Activated B cell treated with CpG ODN at 0.5 μM for 24 hours (primary cell): ENCODE data around the gene AKT1. TPM values are rescaled to one million over a fixed set of nuclear protein-coding genes. Genes with fewer than 3 reads are reported as not detected.
A peak's percentile ranks its signal among the peaks of the same experiment; 100 is the strongest.

Source experiments
- ATAC-seq: fragments of 200-7000 bp; cut with Tn5 transposase; one replicate; pipeline ENCODE4 v1.10.0; 2021; ENCODE audit warnings: low read depth, mild to moderate bottlenecking, moderate library complexity
- CTCF ChIA-PET: fragments of 350-600 bp; sonication (Branson Sonifier 250); formaldehyde crosslinking; loops from one replicate; lab custom pipeline; 2021; ENCODE audit warnings: antibody characterized with exemption; lab: Charles Lee
- POLR2A ChIA-PET: fragments of 350-600 bp; sonication (Branson Sonifier 250); formaldehyde crosslinking; loops from one replicate; lab custom pipeline; 2021; ENCODE audit warnings: antibody characterized with exemption; lab: Charles Lee
- DNase-seq: peaks from one replicate; pipeline ENCODE4 v3.0.0; 2022
- H3K27ac Mint-ChIP-seq: one replicate; pipeline ENCODE4 v1.8.0; 2020; ENCODE audit warnings: mixed read lengths
- H3K27me3 Mint-ChIP-seq: one replicate; pipeline ENCODE4 v1.8.0; 2021; ENCODE audit warnings: mixed read lengths
- H3K36me3 Mint-ChIP-seq: one replicate; pipeline ENCODE4 v1.8.0; 2021; ENCODE audit warnings: low read depth, mixed read lengths
- H3K4me1 Mint-ChIP-seq: one replicate; pipeline ENCODE4 v1.8.0; 2021; ENCODE audit warnings: mixed read lengths
- H3K4me3 Mint-ChIP-seq: one replicate; pipeline ENCODE4 v1.8.0; 2020; ENCODE audit warnings: mild to moderate bottlenecking, mixed read lengths
- H3K9me3 Mint-ChIP-seq: one replicate; pipeline ENCODE4 v1.8.0; 2020; ENCODE audit warnings: mixed read lengths
- CTCF ChIP-seq: fragments of 200-600 bp; IDR thresholded peaks from one replicate; pipeline ENCODE4 v1.8.0; 2022; ENCODE audit warnings: antibody characterized with exemption, mild to moderate bottlenecking
- intact Hi-C: fragments of 100-400 bp; cut with micrococcal nuclease; formaldehyde crosslinking; loops from one replicate; pipeline ENCODE4 v1.15.1; 2024
- total RNA-seq: library from RNA; stranded (reverse); gene quantifications from 2 replicates; pipeline ENCODE4 v1.2.3, GENCODE V29; 2022

The AKT1 gene
- total RNA-seq, 1 donor from 2014 or later, result 80.8 TPM

DNA sequence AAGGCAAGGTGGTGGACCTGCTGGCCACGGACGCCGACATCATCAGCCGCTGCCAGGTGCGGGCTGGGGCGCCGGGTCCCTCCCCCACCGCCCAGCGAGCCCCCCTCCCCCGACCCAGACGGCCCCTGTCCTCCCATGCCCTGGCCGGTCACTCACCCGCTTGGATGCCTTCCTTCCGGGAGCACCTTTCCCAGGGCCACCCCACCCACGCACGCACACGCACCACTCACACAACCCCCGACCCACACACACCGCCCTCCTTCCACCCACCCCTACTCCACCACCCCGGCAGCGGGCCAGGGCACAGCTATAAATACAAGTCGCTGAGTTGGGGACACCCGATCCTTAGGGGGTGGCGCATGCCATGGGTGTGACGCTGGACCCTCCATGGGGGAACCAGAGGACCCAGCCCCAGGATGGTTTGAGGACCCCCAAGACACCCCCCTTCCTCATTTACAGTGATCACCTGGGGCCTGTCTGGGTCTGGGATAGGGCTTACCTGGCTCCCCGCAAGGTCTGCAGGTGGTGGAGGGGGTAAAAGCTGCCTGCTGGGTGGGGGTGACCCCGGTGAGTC, 71.1 kb downstream of the AKT1 start:
- no peaks in the 10 kb centered on the region for H3K4me1 Mint-ChIP-seq
- peaks cover 6% of the 10 kb centered on the region for H3K36me3 Mint-ChIP-seq
- DNase-seq (no peak), ATAC-seq (no peak)
- ChIA-PET CTCF (no interaction called here), POLR2A (interaction anchor here (1.0 kb wide), 1 partner anchor 14 kb away, joined by 4 read pairs; no protein-coding TSS in a partner anchor)
- H3K9me3 Mint-ChIP-seq, result no peaks in the 10 kb centered on the region
- peaks cover 5% of the 10 kb centered on the region for H3K27me3 Mint-ChIP-seq
- intact Hi-C loops, result loop anchor here (1.0 to 5.0 kb wide), 2 partner anchors 28 to 323 kb away; no protein-coding TSS in a partner anchor
- no peak overlapping the region for H3K27ac Mint-ChIP-seq
- TF ChIP-seq CTCF, result no peak
- peak overlapping the region; percentile 64 for H3K4me3 Mint-ChIP-seq

DNA sequence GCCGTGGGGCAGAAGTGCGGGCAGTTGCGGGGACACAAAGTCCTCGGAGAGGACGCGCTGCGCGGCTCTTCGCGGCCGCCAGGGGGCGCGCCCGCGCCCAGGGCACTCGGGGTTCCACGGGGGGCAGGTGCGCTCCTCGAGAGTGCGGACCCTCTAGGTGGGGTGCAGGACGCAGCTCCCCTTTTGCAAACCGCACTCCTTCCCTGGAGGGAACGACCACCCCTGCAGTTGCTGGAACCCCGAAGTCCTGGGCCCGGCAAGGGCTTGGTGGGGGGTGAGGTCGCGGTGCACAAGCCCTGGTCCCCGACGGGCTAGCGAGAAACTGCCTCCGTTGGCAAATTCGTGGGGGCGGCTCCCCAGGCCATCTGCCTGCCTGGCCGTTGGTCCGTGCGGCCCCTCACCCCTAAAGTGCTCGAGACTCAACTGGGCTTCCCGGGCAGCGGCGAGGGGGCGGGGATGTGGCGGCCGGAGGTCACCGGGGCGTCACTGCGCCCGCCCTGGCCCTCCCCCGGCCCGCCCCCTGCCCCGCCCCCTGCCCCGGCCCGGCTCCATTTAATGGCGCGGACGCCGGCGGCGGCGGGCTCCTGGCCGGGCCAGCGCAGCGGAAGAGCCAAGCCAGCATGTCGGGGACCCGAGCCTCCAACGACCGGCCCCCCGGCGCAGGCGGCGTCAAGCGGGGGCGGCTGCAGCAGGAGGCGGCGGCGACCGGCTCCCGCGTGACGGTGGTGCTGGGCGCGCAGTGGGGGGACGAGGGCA, 71.7 kb downstream of the AKT1 start, which contains the start of gene ADSS1:
Gene ADSS1 (plus strand): TSS at position 579 of the 756 bp plus-strand sequence. CDS start 42 bp downstream, at position 621.
- peaks cover 5% of the 10 kb centered on the region for H3K27me3 Mint-ChIP-seq
- H3K27ac Mint-ChIP-seq, result no peak within 1 kb of the TSS
- CTCF ChIA-PET, result interaction anchor here (0.8 to 2.6 kb wide), 2 partner anchors 29 to 79 kb away, joined by 3 to 9 read pairs; partner anchors contain the start of gene SIVA1
- peak; percentile 68 for DNase-seq
- peaks cover 7% of the 10 kb centered on the region for H3K36me3 Mint-ChIP-seq
- no peaks in the 10 kb centered on the region for H3K9me3 Mint-ChIP-seq
- peak; percentile 83 for ATAC-seq
- intact Hi-C loops, result loop anchor here (1.0 to 5.0 kb wide), 3 partner anchors 28 to 323 kb away; no protein-coding TSS in a partner anchor
- POLR2A ChIA-PET, result interaction anchor here (1.0 to 1.2 kb wide), 2 partner anchors 13 to 15 kb away, joined by 4 read pairs; no protein-coding TSS in a partner anchor
- no peaks in the 10 kb centered on the region for H3K4me1 Mint-ChIP-seq
- peak within 1 kb of the TSS; percentile 78 for H3K4me3 Mint-ChIP-seq
- peak; percentile 94 for TF ChIP-seq CTCF

DNA sequence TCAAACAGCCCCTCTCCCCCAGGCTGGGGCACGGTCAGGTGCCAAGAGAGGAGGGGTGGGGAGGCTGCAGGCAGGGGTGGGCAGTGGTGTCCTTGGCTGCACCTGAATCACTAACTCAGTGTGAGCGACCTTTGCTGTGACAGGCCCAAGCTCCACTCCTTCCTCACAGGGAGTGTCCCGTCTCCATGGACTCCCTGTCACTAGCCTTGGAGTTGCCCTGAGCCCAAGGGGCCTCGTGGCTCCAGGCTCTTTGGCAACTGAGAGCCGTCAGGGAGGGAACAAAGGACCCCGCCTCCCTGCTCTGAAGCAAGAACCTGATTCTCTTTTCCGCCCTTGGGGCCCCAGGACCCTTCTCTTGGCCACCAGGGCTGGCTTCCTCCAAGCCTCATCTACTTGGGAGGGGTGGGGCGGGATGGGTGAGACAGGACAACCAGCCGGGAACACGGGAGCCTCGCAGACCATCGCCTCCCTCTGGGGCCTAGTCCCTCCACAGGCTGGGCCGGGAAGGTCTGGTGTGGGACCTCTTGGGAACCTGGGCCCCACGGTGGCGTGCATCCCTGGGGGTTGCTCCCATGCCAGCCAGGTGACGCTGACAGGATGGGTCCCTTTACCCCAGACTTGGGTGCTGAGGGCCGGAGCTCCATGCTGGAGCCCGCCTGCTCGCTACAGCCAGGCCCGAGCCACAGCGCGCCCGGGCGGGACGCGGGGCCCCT, 72.5 kb downstream of the AKT1 start:
- Mint-ChIP-seq H3K4me1 (no peaks in the 10 kb centered on the region), H3K9me3 (no peaks in the 10 kb centered on the region), H3K27me3 (peaks cover 5% of the 10 kb centered on the region), H3K36me3 (peaks cover 7% of the 10 kb centered on the region), H3K27ac (no peak overlapping the region), H3K4me3 (no peak overlapping the region)
- TF ChIP-seq CTCF, result no peak
- CTCF ChIA-PET, result interaction anchor here (0.8 to 2.6 kb wide), 2 partner anchors 30 to 79 kb away, joined by 3 to 9 read pairs; partner anchors contain the start of gene SIVA1
- no peak for DNase-seq
- POLR2A ChIA-PET, result interaction anchor here (1.2 kb wide), 1 partner anchor 14 kb away, joined by 4 read pairs; no protein-coding TSS in a partner anchor
- intact Hi-C loops, result loop anchor here (1.0 to 5.0 kb wide), 2 partner anchors 102 to 324 kb away; no protein-coding TSS in a partner anchor
- no peak for ATAC-seq

DNA sequence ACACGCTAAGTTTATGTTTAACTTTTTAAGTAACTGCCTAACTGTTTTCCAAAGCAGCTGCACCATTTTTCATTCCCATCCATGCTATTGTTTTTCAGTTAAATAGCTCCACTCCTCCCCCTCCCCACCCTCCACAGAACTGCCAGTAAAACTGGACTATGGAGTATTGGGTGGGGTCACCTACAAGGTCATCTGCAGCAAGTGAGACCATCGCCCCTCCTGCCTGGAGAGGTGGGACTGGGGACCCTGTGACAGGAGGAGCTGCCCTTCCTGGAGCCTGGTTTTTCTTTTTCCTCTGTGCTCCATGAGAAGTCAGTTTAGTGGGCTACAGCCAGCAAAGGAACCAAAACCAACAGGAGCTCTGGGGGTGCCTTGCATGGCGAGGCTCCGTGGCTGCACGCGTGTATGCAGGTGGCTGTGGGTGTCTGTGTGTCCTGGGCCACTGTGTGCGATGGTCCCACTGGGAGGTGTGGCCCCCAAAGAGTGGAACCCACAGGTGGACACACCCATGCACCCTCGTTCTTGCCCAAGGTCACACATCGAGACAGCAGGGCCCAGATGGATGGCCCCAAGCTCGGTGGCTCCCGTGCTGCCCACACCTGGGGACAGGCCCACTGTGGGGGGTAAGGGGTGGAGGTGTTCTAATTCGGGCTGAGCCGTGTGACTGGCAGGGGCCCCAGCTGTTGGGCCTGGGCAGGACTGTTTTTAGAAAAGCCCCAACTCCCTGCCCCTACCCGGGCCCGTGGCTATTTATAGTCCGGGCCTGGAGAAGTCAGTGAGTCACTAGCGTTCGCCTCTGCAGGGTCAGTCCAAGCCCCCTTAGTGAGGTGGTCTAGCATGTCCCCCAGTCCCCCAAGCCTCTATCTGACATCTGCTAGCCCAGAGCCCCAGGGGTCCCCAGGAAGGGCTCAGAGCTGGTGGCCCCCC, 73.8 kb downstream of the AKT1 start:
- CTCF ChIA-PET, result interaction anchor here (2.6 kb wide), 1 partner anchor 31 kb away, joined by 9 read pairs; the partner anchor contains the start of gene SIVA1
- no peak for DNase-seq
- intact Hi-C loops, result loop anchor here (5.0 kb wide), 1 partner anchor 326 kb away; no protein-coding TSS in a partner anchor
- H3K36me3 Mint-ChIP-seq, result peaks cover 12% of the 10 kb centered on the region
- no peak for TF ChIP-seq CTCF
- POLR2A ChIA-PET, result no interaction called here
- no peak for ATAC-seq
- no peaks in the 10 kb centered on the region for H3K9me3 Mint-ChIP-seq
- no peaks in the 10 kb centered on the region for H3K4me1 Mint-ChIP-seq
- peaks cover 3% of the 10 kb centered on the region for H3K27me3 Mint-ChIP-seq
- H3K27ac Mint-ChIP-seq, result no peak overlapping the region
- H3K4me3 Mint-ChIP-seq, result no peak overlapping the region

Other genes starting within 250 kb of the AKT1 start
- not detected in 2 replicates for gene C14orf180, start 216.0 kb downstream of the AKT1 start, total RNA-seq
- not detected in 2 replicates for gene TMEM179, start 191.0 kb downstream of the AKT1 start, total RNA-seq
- gene INF2, start 106.1 kb downstream of the AKT1 start, total RNA-seq, result 38.6 and 47.2 TPM in 2 replicates
- gene ADSS1, start 71.5 kb downstream of the AKT1 start, total RNA-seq, result 0.18 and 0.39 TPM in 2 replicates
- gene SIVA1, start 42.6 kb downstream of the AKT1 start, total RNA-seq, result 47.9 and 51.2 TPM in 2 replicates
- gene ZBTB42, start 5.4 kb upstream of the AKT1 start, total RNA-seq, result 3.0 and 3.1 TPM in 2 replicates
- gene CEP170B, start 69.5 kb upstream of the AKT1 start, total RNA-seq, result 1.6 and 1.8 TPM in 2 replicates
- gene PLD4, start 129.1 kb upstream of the AKT1 start, total RNA-seq, result 458 and 473 TPM in 2 replicates
- gene AHNAK2, start 182.6 kb upstream of the AKT1 start, total RNA-seq, result not detected in 2 replicates
- 2.7 and 3.9 TPM in 2 replicates for gene CLBA1, start 190.0 kb upstream of the AKT1 start, total RNA-seq
- 11.7 and 13.6 TPM in 2 replicates for gene CDCA4, start 225.3 kb upstream of the AKT1 start, total RNA-seq